Tibial nerve (tissue), 4 donors: ENCODE results near the gene SPRYD3. TPM values are rescaled to one million over a fixed set of nuclear protein-coding genes. Genes with fewer than 3 reads are reported as not detected.
A peak's percentile ranks its signal among the peaks of the same experiment; 100 is the strongest.

Experiments used
- DNase-seq, 2 donors: peaks; one replicate each; pipeline ENCODE4 v3.0.0-alpha.2; 2019; ENCODE audit warnings: low spot score in 2 of 2
- H3K27ac ChIP-seq, 4 donors: fragments of 200-600 bp; sonication (generic) in 3 of 4; one replicate each; pipeline ENCODE4 v1.5.1; 2017 to 2019; ENCODE audit warnings: mild to moderate bottlenecking in 1 of 4
- H3K27me3 ChIP-seq, 2 donors: fragments of 200-600 bp; sonication (generic) in 1 of 2; one replicate each; pipeline versions ENCODE4 v1.5.1 to v1.6.0; 2017 to 2019
- H3K36me3 ChIP-seq, 3 donors: fragments of 200-600 bp; sonication (generic); one replicate each; pipeline ENCODE4 v1.5.1; 2018 to 2019
- H3K4me1 ChIP-seq, 4 donors: fragments of 200-600 bp; sonication (generic) in 3 of 4; one replicate each; pipeline ENCODE4 v1.5.1; 2017 to 2019
- H3K4me3 ChIP-seq, 4 donors: fragments of 200-600 bp; sonication (generic) in 3 of 4; one replicate each; pipeline ENCODE4 v1.5.1; 2017 to 2019; ENCODE audit warnings: mild to moderate bottlenecking in 1 of 4, moderate library complexity in 1 of 4
- H3K9me3 ChIP-seq, 4 donors: fragments of 200-600 bp; sonication (generic) in 3 of 4; one replicate each; pipeline ENCODE4 v1.5.1; 2017 to 2019
- EP300 ChIP-seq, 2 donors: sonication (generic); formaldehyde crosslinking; IDR thresholded peaks; one replicate each; pipeline ENCODE4 v1.6.1; 2017; ENCODE audit warnings: antibody characterized with exemption in 2 of 2, mild to moderate bottlenecking in 1 of 2
- POLR2A ChIP-seq, 2 donors: fragments of 450-650 bp; IDR thresholded peaks; one replicate each; pipeline ENCODE4 v1.6.1; 2017; ENCODE audit warnings: antibody characterized with exemption in 2 of 2, mild to moderate bottlenecking in 2 of 2, moderate library complexity in 2 of 2
- WGBS, 2 donors: methylation state at CpG; one replicate each; pipeline ENCODE4 v1.1.5; 2018; 5-methylcytosine and 5-hydroxymethylcytosine counted together
- total RNA-seq, 4 donors: library from RNA; depleted of rRNA; stranded (reverse); fragments of >200 nt; gene quantifications; one replicate each; pipeline ENCODE4 v1.1.0, GENCODE V29; 2016
- TF ChIP-seq, protein P1 (sequence below), 5 experiments: fragments of 200-600 bp in 3 of 5; fragments of 450-650 bp in 2 of 5; sonication (generic) in 3 of 5; IDR thresholded peaks; one replicate each; pipeline ENCODE4 v1.5.1; 2016 to 2019; ENCODE audit warnings: antibody characterized with exemption in 5 of 5, mild to moderate bottlenecking in 3 of 5, moderate library complexity in 2 of 5

SPRYD3 gene
- total RNA-seq, 4 donors from 2014 or later: 51.8 to 57.0 (median 54.3) TPM

DNA sequence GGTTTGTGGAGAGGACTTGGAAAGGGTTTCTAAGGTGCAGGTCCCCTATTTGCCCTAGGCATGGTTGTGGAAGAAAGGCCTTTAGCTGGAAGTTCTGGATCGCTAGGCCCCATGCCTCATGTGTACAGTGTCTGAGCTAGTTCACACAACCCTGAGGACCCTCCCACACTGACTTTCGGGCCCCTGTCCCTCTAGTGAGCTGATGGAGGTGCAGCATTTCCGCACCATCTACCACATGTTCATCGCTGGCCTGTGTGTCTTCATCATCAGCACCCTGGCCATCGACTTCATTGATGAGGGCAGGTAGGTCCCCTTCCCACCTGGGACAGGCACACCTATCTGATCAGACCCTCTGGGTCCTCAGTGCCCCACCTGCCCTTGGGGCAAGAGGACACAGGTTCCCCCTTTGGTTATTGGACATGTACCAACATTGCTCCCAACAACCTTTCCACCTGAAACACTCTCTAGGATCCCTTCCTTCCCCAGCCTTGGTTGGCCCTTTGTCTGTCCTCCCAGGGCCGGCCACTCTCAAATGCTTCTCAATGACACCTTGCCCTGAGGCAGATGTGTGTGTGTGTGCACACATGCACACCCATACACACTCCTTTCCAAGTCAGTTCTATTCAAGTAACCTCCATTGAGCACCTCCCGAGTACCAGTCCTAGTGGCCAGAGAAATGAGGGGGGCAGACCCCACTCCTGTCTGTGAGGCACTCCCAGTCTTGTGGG, 26.7 kb upstream of the SPRYD3 start:
- whole genome bisulfite sequencing, 2 donors: 88 to 93% methylated on average over 7 of the region's 7 CpGs

DNA sequence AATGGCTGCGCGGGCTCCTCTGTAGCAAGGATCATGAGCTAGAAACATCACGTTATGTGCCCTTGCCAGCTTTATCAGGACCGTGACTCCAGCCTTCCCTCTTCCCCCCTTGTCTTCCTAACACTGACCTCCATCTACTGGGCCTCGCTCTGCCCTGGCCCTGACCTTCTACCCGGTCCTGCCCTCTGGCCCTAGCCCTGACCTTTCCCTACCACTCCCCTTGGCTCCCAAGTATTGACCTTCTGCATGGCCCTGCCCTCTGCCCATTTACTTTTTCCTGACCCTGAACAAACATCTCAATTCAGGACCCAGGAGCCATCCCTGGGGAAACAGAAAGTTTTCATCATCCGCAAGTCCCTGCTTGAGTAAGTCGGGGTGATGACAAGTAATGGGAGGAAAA, 26.1 kb upstream of the SPRYD3 start:
- H3K36me3 ChIP-seq: peaks cover 0 to 21% (median 0%) of the 10 kb centered on the region in 3 donors
- no peaks in the 10 kb centered on the region for H3K9me3 ChIP-seq
- H3K27me3 ChIP-seq: no peaks in the 10 kb centered on the region
- H3K4me1 ChIP-seq: peaks cover 0 to 60% (median 18%) of the 10 kb centered on the region in 4 donors
- H3K27ac ChIP-seq: peak overlapping the region in 1 of 4 donors; percentile 49
- WGBS, 2 donors: 70 to 79% methylated on average over 8 of the region's 8 CpGs
- no peak for DNase-seq
- H3K4me3 ChIP-seq: no peak overlapping the region
- TF ChIP-seq POLR2A (IDR thresholded peaks at IDR 0.05) (no peak), EP300 (IDR thresholded peaks at IDR 0.05) (no peak)
- TF ChIP-seq, protein P1, sequence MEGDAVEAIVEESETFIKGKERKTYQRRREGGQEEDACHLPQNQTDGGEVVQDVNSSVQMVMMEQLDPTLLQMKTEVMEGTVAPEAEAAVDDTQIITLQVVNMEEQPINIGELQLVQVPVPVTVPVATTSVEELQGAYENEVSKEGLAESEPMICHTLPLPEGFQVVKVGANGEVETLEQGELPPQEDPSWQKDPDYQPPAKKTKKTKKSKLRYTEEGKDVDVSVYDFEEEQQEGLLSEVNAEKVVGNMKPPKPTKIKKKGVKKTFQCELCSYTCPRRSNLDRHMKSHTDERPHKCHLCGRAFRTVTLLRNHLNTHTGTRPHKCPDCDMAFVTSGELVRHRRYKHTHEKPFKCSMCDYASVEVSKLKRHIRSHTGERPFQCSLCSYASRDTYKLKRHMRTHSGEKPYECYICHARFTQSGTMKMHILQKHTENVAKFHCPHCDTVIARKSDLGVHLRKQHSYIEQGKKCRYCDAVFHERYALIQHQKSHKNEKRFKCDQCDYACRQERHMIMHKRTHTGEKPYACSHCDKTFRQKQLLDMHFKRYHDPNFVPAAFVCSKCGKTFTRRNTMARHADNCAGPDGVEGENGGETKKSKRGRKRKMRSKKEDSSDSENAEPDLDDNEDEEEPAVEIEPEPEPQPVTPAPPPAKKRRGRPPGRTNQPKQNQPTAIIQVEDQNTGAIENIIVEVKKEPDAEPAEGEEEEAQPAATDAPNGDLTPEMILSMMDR (IDR thresholded peaks at IDR 0.05): no peak

More for the DNA sequence above, 26.7 kb upstream of the SPRYD3 start:
- no peak overlapping the region for H3K4me3 ChIP-seq
- H3K9me3 ChIP-seq: no peaks in the 10 kb centered on the region
- no peak for DNase-seq
- no peaks in the 10 kb centered on the region for H3K27me3 ChIP-seq
- H3K27ac ChIP-seq: peak overlapping the region in 1 of 4 donors; percentile 49
- no peak for TF ChIP-seq EP300 (IDR thresholded peaks at IDR 0.05)
- no peak for TF ChIP-seq POLR2A (IDR thresholded peaks at IDR 0.05)
- TF ChIP-seq, protein P1 (IDR thresholded peaks at IDR 0.05): no peak
- H3K4me1 ChIP-seq: peaks cover 0 to 54% (median 15%) of the 10 kb centered on the region in 4 donors
- peaks cover 0 to 15% (median 0%) of the 10 kb centered on the region in 3 donors for H3K36me3 ChIP-seq

DNA sequence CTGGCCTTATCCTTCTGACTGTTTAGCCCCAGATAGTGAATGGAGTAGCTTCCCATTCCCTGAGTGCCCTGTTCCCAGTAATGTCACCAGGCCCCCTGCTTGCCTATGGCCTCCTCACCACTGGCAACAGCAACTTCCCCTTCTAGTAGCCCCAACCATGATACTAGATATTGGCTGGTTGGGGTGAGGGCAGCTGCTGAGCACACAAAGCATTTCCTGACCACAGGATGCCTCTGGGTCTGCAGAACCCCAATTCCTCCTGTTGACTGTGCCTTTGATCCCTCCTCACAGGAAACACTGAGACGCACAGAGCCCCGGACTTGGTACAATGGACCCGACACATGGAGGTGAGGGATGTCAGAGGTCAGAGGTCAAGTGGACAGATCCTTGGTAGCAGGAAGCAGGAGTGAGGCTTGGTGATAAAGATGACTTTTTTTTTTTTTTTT, 24.7 kb upstream of the SPRYD3 start:
- H3K4me1 ChIP-seq: peaks cover 0 to 73% (median 24%) of the 10 kb centered on the region in 4 donors
- H3K36me3 ChIP-seq: peaks cover 0 to 24% (median 0%) of the 10 kb centered on the region in 3 donors
- WGBS, 2 donors: 31 to 35% methylated on average over 3 of the region's 3 CpGs
- H3K27me3 ChIP-seq: no peaks in the 10 kb centered on the region
- H3K4me3 ChIP-seq: peak overlapping the region in 1 of 4 donors; percentile 3
- peak overlapping the region in 2 of 4 donors; percentile 48 to 65 for H3K27ac ChIP-seq
- DNase-seq: no peak
- H3K9me3 ChIP-seq: no peaks in the 10 kb centered on the region
- TF ChIP-seq POLR2A (IDR thresholded peaks at IDR 0.05) (no peak), EP300 (IDR thresholded peaks at IDR 0.05) (no peak)
- TF ChIP-seq, protein P1 (IDR thresholded peaks at IDR 0.05): no peak

DNA sequence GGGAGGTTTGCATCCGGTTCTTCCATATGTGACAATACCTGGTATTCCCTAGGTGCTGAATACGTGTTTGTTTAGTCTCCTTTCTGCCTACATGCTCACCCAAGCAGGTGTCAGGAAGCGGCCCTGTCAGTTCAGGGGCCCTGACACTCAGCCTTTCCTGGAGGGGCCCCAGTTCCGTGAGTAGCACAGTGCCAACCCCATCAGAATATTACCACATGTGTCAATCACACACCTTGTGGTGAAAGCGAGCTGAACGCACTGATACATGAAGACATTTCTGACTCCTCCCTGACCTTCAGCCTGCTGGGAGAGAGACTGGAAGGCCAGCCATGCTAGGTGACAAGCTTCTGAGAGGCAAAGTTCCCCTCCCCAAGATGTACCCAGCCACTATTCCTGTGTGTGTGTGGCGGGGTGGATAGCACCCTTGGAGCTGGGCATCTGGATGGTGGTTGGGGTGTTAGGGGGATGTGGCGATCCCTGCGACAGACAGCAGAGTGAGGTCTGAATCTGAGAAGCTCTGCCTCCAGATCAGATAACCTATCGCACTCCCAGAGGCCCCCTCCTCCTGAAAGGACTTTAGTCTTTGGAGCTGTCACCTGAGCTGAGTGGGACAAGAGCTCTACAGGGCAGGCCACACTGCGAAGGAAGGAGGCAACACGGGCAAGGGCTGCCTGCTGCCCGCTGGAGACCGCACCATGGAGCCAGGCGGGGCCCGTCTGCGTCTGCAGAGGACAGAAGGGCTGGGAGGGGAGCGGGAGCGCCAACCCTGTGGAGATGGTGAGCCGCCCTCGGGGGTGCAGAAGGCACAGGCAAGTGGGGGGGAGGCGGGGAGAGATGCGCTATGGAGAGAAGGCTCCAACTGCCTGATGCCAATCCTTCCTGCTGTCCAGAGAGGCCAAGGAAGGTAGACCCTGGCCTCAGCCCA, 24.0 kb upstream of the SPRYD3 start, which contains the start of gene SOAT2:
TSS of gene SOAT2 (plus strand) at position 604 of the 925 bp plus-strand sequence. CDS start at position 696, 92 bp downstream.
- Histone ChIP-seq H3K27me3 (no peaks in the 10 kb centered on the region), H3K4me3 (peak within 1 kb of the TSS in 1 of 4 donors; percentile 3), H3K4me1 (peaks cover 0 to 81% (median 27%) of the 10 kb centered on the region in 4 donors), H3K9me3 (no peaks in the 10 kb centered on the region), H3K36me3 (peaks cover 0 to 24% (median 0%) of the 10 kb centered on the region in 3 donors), H3K27ac (peak within 1 kb of the TSS in 3 of 4 donors; percentile 33 to 65 (median 48))
- TF ChIP-seq POLR2A (IDR thresholded peaks at IDR 0.05) (no peak), EP300 (IDR thresholded peaks at IDR 0.05) (peak in 1 of 2 donors; percentile 2)
- no peak for DNase-seq
- 66 to 75% methylated on average over 22 of the region's 23 CpGs for WGBS, 2 donors
